DND-41 (cell line): Measurements from ENCODE around the gene SDHAF4.

Experiments
- ATAC-seq: fragments of 200-7000 bp; cut with Tn5 transposase; 3 replicates; pipeline ENCODE4 v1.9.1; 2021; ENCODE audit warnings: low read depth; ENCODE audit not compliant: insufficient read depth
- DNase-seq: peaks from one replicate; pipeline ENCODE4 v3.0.0-alpha.2; 2020
- H2AFZ ChIP-seq: 2 replicates; pipeline ENCODE4 v1.6.0; 2012; ENCODE audit warnings: low read depth, low read length
- H3K27ac ChIP-seq: 2 replicates; pipeline ENCODE4 v1.5.1; 2012; ENCODE audit warnings: low read length, inconsistent platforms
- H3K27me3 ChIP-seq: fragments of 200-600 bp; sonication (generic); 2 replicates; pipeline ENCODE4 v1.6.0; 2012; ENCODE audit warnings: low read length, mild to moderate bottlenecking, inconsistent platforms; ENCODE audit not compliant: insufficient read depth, poor library complexity
- H3K36me3 ChIP-seq: 2 replicates; pipeline ENCODE4 v1.5.1; 2012; ENCODE audit warnings: low read length, inconsistent platforms; ENCODE audit not compliant: insufficient read depth
- H3K4me1 ChIP-seq: 2 replicates; pipeline ENCODE4 v1.5.1; 2012; ENCODE audit warnings: mild to moderate bottlenecking, low read length; ENCODE audit not compliant: insufficient read depth
- H3K4me2 ChIP-seq: 2 replicates; pipeline ENCODE4 v1.6.0; 2012; ENCODE audit warnings: mild to moderate bottlenecking, moderate library complexity, low read length, inconsistent platforms; ENCODE audit not compliant: insufficient read depth
- H3K4me3 ChIP-seq, 2 experiments: fragments of 200-600 bp in 1 of 2; shearing (Covaris generic) in 1 of 2; 2 replicates each; pipeline ENCODE4 v1.5.1; 2012 to 2016; ENCODE audit warnings: inconsistent platforms in 2 of 2, low read length in 2 of 2, mild to moderate bottlenecking in 2 of 2, low read depth in 1 of 2, moderate library complexity in 1 of 2
- H3K79me2 ChIP-seq: 2 replicates; pipeline ENCODE4 v1.6.0; 2012; ENCODE audit warnings: low read length, inconsistent platforms; ENCODE audit not compliant: insufficient read depth
- H3K9ac ChIP-seq: 2 replicates; pipeline ENCODE4 v1.6.0; 2012; ENCODE audit warnings: low read depth, mild to moderate bottlenecking, inconsistent platforms, low read length, moderate library complexity
- H3K9me3 ChIP-seq: 2 replicates; pipeline ENCODE4 v1.5.1; 2012; ENCODE audit warnings: low read length, moderate library complexity, mild to moderate bottlenecking, inconsistent platforms; ENCODE audit not compliant: insufficient read depth, severe bottlenecking
- H4K20me1 ChIP-seq: 2 replicates; pipeline ENCODE4 v1.6.0; 2012; ENCODE audit warnings: low read length; ENCODE audit not compliant: insufficient read depth
- CTCF ChIP-seq: IDR thresholded peaks from 2 replicates; pipeline ENCODE4 v1.5.1; 2012; ENCODE audit warnings: borderline replicate concordance, low read length, moderate library complexity, mild to moderate bottlenecking; ENCODE audit not compliant: poor library complexity, severe bottlenecking; ENCODE audit errors: extremely low read depth
- EZH2 ChIP-seq: IDR thresholded peaks from 3 replicates; pipeline ENCODE4 v1.6.1; 2012; ENCODE audit warnings: borderline replicate concordance, low read depth, mild to moderate bottlenecking, moderate library complexity, low read length, inconsistent platforms; ENCODE audit not compliant: severe bottlenecking

SDHAF4 gene

GRCh38 chr6:70616728-70617260 lies 50.1 kb downstream of the SDHAF4 start:
- H2AFZ ChIP-seq = no peak overlapping the region
- H3K9ac ChIP-seq = no peak overlapping the region
- no peaks in the 10 kb centered on the region for H3K4me1 ChIP-seq
- no peak overlapping the region for H3K4me2 ChIP-seq
- H3K4me3 ChIP-seq = no peak overlapping the region
- no peaks in the 10 kb centered on the region for H3K36me3 ChIP-seq
- no peaks in the 10 kb centered on the region for H3K9me3 ChIP-seq
- H3K27me3 ChIP-seq = peaks cover 3% of the 10 kb centered on the region
- no peaks in the 10 kb centered on the region for H4K20me1 ChIP-seq
- H3K79me2 ChIP-seq = no peaks in the 10 kb centered on the region
- ATAC-seq = no peak
- no peak for DNase-seq
- no peak overlapping the region for H3K27ac ChIP-seq
- TF ChIP-seq CTCF = no peak
- no peak for TF ChIP-seq EZH2

GRCh38 chr6:70620746-70621145 lies 54.0 kb downstream of the SDHAF4 start:
- H3K4me3 ChIP-seq = no peak overlapping the region
- H3K27ac ChIP-seq = no peak overlapping the region
- ATAC-seq (no peak), DNase-seq (no peak)
- H4K20me1 ChIP-seq = no peaks in the 10 kb centered on the region
- H3K79me2 ChIP-seq = no peaks in the 10 kb centered on the region
- no peaks in the 10 kb centered on the region for H3K27me3 ChIP-seq
- no peaks in the 10 kb centered on the region for H3K36me3 ChIP-seq
- H3K4me1 ChIP-seq = no peaks in the 10 kb centered on the region
- H3K4me2 ChIP-seq = no peak overlapping the region
- no peak overlapping the region for H2AFZ ChIP-seq
- TF ChIP-seq EZH2 (no peak), CTCF (no peak)
- no peaks in the 10 kb centered on the region for H3K9me3 ChIP-seq
- no peak overlapping the region for H3K9ac ChIP-seq

GRCh38 chr6:70622461-70622860 lies 55.7 kb downstream of the SDHAF4 start:
- Histone ChIP-seq H3K27ac (no peak overlapping the region), H4K20me1 (no peaks in the 10 kb centered on the region), H3K4me3 (no peak overlapping the region), H2AFZ (no peak overlapping the region), H3K27me3 (no peaks in the 10 kb centered on the region), H3K36me3 (no peaks in the 10 kb centered on the region), H3K9me3 (no peaks in the 10 kb centered on the region), H3K79me2 (no peaks in the 10 kb centered on the region), H3K4me1 (no peaks in the 10 kb centered on the region), H3K9ac (no peak overlapping the region), H3K4me2 (no peak overlapping the region)
- no peak for ATAC-seq
- DNase-seq = no peak
- TF ChIP-seq CTCF = no peak
- TF ChIP-seq EZH2 = no peak

GRCh38 chr6:70625436-70625835 lies 58.7 kb downstream of the SDHAF4 start:
- Histone ChIP-seq H3K4me3 (no peak overlapping the region), H3K4me1 (no peaks in the 10 kb centered on the region), H3K36me3 (no peaks in the 10 kb centered on the region), H3K9me3 (no peaks in the 10 kb centered on the region), H3K27me3 (no peaks in the 10 kb centered on the region), H3K27ac (no peak overlapping the region), H2AFZ (no peak overlapping the region), H4K20me1 (no peaks in the 10 kb centered on the region), H3K9ac (no peak overlapping the region), H3K79me2 (no peaks in the 10 kb centered on the region), H3K4me2 (no peak overlapping the region)
- ATAC-seq = no peak
- no peak for DNase-seq
- no peak for TF ChIP-seq CTCF
- no peak for TF ChIP-seq EZH2
